GM19452 (cell line): Measurements from ENCODE around the gene TINAG.
A peak's percentile ranks its signal among the peaks of the same experiment; 100 is the strongest.
"Not testable (repeated sequence)": the region's sequence is repeated elsewhere in the genome, so short reads cannot be mapped to it uniquely, and the experiment has no call there.

Experiments used
- ATAC-seq: cut with Tn5 transposase; IDR thresholded peaks from one replicate; pipeline ENCODE4 v1.9.1; 2021; ENCODE audit not compliant: unreplicated experiment

Gene TINAG

GRCh38 chr6:54307439-54307910 lies 766 bp upstream of the TINAG start:
- ATAC-seq, result peak; percentile 68

- no peak for ATAC-seq
Observed at GRCh38 chr6:54308986-54309315, 710 bp downstream of the TINAG start.

GRCh38 chr6:54310377-54311152 lies 2.3 kb downstream of the TINAG start:
- ATAC-seq, result no peak

- ATAC-seq, result no peak
Observed at GRCh38 chr6:54315656-54316055, 7.4 kb downstream of the TINAG start.

- no peak for ATAC-seq
Observed at GRCh38 chr6:54320871-54321270, 12.6 kb downstream of the TINAG start.

- no peak for ATAC-seq
Observed at GRCh38 chr6:54327631-54328030, 19.4 kb downstream of the TINAG start.

- ATAC-seq, result not testable (repeated sequence)
Observed at GRCh38 chr6:54331571-54331970, 23.3 kb downstream of the TINAG start.

GRCh38 chr6:54335871-54336270 lies 27.6 kb downstream of the TINAG start:
- no peak for ATAC-seq

- ATAC-seq, result no peak
Observed at GRCh38 chr6:54353975-54354374, 45.7 kb downstream of the TINAG start.

- no peak for ATAC-seq
Observed at GRCh38 chr6:54354608-54355007, 46.4 kb downstream of the TINAG start.

GRCh38 chr6:54357141-54357540 lies 48.9 kb downstream of the TINAG start:
- no peak for ATAC-seq

- ATAC-seq, result no peak
Observed at GRCh38 chr6:54361188-54361587, 52.9 kb downstream of the TINAG start.

GRCh38 chr6:54361734-54362133 lies 53.5 kb downstream of the TINAG start:
- ATAC-seq, result no peak

GRCh38 chr6:54366667-54367327 lies 58.6 kb downstream of the TINAG start:
- no peak for ATAC-seq

- no peak for ATAC-seq
Observed at GRCh38 chr6:54377776-54378175, 69.5 kb downstream of the TINAG start.

- ATAC-seq, result no peak
Observed at GRCh38 chr6:54386295-54386694, 78.1 kb downstream of the TINAG start.

- ATAC-seq, result no peak
Observed at GRCh38 chr6:54390362-54390761, 82.1 kb downstream of the TINAG start.

- no peak for ATAC-seq
Observed at GRCh38 chr6:54391577-54391976, 83.3 kb downstream of the TINAG start.

- no peak for ATAC-seq
Observed at GRCh38 chr6:54403096-54403495, 94.9 kb downstream of the TINAG start.

- ATAC-seq, result no peak
Observed at GRCh38 chr6:54404791-54405190, 96.5 kb downstream of the TINAG start.

- ATAC-seq, result no peak
Observed at GRCh38 chr6:54411767-54412166, 103.5 kb downstream of the TINAG start.

- ATAC-seq, result no peak
Observed at GRCh38 chr6:54415517-54415916, 107.3 kb downstream of the TINAG start.

- ATAC-seq, result no peak
Observed at GRCh38 chr6:54419885-54420284, 111.6 kb downstream of the TINAG start.
